Measurements from ENCODE around the gene LILRB2.
"Not testable (repeated sequence)": the region's sequence is repeated elsewhere in the genome, so short reads cannot be mapped to it uniquely, and the experiment has no call there.

GRCh38 chr19:54322934-54323333 lies 42.0 kb upstream of the LILRB2 start:
- peak; percentile 58 for TF ChIP-seq CTCF (conservative IDR thresholded peaks at IDR 0.05)
- TF ChIP-seq EZH2 (IDR thresholded peaks at IDR 0.05; ENCODE audit: low read depth): not testable (repeated sequence)
